ENCODE results near the gene RORB.
"Not testable (repeated sequence)": the region's sequence is repeated elsewhere in the genome, so short reads cannot be mapped to it uniquely, and the experiment has no call there.

RORB gene

DNA sequence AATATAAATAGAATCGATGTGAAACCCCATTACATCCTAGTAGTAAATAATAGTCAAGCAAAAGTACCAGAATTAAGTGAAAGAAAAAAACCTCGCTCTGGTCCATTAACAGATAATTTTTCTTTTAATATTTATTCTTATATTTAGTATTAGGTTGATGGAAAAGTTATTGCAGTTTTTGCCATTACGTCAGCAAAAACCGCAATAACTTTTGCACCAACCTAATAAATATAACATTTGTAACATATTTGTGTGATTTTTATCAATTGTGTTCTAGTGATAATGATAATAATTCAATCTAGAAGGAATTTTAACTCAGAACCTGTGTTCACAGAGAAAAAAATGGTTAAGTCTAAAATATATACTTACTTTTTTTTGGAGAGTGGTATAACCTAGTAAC lies 16.1 kb downstream of the RORB start:
- no peak for DNase-seq (ENCODE audit: low read depth)

DNA sequence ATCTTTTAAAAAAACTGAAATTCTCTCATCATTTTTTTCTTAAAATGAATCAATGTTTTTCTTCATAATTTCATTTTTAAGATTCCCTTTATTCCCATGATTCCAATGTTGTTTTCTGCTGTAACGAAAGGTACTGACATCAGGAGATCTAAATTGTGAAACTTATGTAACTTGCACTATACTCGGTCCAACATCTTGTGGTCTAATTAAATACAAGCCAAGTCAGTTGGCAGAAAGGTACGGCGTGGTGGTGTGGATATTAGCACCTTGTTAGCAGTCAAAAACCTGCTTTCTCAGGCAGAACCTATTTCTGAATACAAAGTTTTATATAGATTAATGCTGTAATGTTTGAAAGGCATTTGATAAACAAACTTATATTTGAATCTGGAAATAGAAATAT lies 20.1 kb downstream of the RORB start:
- DNase-seq (ENCODE audit: low read depth), result no peak

DNA sequence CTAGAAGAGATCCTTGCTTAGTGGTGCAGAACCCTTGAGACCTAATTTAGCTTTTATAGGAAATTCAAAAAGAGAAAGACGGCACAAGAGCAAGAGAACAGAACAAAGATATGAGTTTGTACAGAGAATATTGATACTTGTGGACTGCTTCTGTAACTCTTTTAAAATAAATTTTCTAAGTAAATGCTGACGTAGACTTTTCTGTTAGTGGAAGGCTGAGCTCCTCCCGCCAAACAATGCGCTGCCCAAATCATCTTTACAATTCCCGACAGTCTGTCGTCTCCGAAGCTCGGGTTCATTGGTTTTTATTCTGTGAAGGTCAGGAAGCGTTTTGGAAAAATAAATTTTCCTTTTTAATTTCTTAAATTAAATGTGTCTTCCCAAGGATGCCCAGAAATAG lies 22.3 kb downstream of the RORB start:
- no peak for DNase-seq (ENCODE audit: low read depth)

DNA sequence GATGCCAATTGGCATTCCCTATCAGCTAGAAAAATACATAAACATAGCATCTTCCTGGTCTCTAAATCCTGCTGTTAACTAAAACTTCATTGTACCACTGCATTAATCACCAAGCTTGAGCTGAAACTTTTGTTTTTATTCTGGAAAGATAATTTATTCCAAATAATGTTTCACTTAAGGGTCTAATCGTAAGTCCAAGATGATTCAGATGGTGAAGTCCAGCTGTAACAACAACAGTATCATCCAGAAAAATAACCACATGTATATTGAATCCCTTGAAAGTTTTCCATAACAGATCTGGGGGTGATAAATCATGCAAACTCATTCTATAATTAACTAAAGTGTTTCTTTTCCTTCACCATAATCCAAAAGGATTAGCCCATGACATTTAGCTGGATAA lies 23.9 kb downstream of the RORB start:
- no peak for DNase-seq (ENCODE audit: low read depth)

DNA sequence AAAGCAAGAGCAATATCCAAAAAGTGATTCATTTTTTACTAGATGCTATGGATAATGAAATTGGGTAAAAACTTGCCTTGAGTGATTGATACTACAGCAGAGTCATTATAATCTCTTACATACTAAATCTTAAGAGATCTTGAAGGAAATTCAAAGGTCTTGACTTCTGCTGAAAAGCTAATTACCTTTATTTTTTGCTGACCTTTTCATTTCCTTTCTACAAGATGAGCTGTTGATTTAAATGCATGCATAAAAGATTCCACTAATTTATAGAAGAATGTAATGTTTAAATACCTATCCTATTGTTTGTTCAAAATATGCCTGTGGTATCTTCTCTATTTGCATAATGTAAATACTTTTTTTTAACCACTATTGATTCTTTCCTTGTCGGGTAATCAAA lies 27.2 kb downstream of the RORB start:
- DNase-seq (ENCODE audit: low read depth), result no peak

DNA sequence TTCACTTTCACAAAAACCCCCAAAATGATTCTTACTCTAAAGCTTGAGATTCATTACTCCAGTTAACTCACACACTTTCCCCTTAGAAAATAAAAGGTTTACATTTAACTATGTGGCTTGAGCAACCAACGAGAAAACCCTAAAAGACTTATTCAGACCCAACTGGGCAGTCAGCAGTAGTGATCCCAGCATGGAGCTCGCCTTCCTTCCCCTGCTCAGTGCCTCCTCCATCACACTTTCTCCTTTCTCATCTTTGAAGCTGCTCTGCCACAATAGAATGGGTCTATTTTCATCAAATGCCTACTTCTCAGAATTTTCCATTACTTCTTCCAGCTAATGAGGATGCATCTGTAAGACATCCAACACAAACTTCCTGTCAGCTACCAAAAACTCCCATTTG lies 29.1 kb downstream of the RORB start:
- no peak for DNase-seq (ENCODE audit: low read depth)

DNA sequence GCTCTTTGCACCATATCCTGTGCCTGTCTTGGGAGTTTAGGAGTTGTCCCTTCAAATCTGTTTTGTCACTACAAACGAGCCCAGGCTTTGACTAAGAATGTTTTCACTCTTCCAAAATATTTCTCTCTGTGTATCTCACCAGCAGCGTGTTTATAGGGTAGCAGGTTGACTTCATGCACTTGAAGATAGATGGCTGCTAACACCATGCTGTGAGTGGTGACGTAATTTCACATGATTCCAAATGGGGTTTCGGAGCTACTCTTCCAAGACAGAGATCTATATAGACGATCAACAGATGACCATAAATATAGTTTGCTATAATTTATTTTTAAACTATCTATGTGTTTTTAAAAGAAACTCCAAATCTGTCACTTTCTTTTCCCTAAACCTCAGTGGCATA lies 30.6 kb downstream of the RORB start:
- DNase-seq (ENCODE audit: low read depth), result no peak

DNA sequence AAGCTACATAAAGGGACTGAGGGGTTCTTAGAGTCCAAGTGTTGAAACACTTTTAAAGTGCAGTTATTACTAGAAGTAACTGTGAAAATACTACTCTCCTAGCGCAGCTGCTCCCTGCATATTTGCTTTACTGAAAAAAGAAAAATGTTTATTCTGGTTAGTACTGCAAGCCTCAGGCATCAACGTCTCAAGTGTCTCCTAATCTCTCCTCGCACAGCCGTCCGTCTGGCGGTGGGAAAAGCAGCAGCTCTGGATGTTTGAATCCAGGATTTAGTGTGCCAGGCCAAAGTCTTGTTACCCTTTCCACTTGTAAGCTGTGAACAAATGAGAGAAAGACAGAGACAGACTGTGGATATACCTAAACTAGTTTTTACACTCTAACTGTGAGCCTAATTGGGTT lies 31.1 kb downstream of the RORB start:
- DNase-seq (ENCODE audit: low read depth), result no peak

DNA sequence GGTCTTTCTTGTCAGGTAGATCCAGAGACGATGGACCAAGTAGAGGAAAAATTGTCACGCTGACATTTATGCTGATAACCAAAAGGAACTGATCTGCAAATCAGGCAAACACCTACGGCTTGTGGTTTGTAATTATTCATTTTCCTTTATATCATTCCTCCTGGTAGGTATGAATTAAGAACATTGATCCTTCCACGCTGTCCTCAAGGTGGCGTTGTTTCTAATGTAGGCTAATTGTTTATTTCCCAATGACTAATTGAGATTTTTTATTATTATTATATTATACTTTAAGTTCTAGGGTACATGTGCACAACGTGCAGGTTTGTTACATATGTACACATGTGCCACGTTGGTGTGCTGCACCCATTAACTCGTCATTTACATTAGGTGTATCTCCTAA lies 33.3 kb downstream of the RORB start:
- not testable (repeated sequence) for DNase-seq (ENCODE audit: low read depth)

DNA sequence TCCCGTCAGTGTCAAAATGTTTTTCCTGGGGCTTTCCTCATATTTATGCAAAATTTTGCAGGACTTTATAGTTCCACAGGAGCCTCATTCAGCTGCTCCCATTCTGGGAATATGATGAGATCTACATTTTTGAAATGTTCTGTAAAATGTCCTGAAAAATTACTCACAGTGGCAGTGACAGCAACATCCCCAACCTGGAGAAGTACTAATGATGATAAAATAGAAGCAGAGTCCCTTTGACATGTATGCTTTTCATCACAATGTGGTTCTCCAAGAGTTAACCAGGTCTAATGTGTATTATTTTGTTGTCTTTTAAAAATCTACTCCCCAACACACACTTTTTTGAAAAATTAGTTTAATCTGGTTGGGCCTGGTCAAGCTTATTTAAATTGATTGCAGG lies 36.1 kb downstream of the RORB start:
- no peak for DNase-seq (ENCODE audit: low read depth)

DNA sequence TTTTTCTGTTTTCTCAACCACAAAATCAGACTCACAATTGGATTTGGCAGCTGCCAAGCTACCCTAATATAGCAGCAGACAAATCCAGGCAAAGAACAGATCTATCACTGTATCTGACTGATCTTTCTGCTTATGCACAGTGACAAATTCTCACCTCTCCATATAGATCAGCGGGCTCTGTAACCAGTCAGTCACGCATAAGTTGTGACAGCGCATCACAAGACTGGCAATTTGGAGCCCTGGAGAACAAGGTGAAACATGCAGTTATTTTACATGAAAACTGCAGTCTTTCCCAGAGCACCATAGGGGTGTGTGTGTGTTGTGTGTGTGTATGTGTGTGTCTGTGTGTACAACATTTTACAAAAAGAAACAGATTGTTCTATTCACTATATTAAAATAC lies 37.7 kb downstream of the RORB start:
- DNase-seq (ENCODE audit: low read depth), result no peak

DNA sequence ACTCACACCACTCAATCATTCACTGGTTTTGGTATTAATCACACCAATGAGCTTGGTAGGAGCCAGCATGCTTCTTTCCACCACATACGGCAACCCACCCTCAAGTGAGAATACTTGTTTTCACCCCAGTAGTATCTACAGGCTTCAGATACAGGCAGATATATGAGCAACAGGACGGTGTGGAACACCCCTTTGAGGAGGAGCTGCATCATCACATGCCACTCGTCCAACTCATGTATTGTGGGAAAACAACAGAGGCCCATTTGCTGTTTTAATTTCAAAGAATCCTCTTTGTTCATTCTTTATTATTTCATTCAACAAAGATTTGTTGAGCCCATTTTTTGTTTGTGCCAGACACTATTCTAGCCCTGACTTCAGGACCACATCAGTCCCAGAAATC lies 46.0 kb downstream of the RORB start:
- DNase-seq (ENCODE audit: low read depth), result no peak

DNA sequence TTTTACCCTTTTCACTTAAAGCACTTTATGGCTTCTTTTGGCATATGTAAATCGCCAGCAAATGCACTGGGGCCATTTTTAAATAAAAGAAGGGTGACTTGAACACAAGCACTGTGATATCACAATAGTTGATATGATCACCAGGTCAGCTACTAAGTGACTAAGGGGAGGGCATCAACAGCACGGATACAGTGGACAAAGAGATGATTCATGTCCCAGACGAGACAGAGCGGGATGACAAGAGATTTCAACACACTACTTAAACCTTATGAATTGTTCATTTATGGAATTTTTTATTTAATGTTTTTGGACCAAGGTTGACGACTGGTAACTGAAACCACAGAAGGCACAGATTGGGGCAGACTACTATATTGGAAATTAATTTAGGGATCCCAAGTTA lies 54.1 kb downstream of the RORB start:
- no peak for DNase-seq (ENCODE audit: low read depth)

DNA sequence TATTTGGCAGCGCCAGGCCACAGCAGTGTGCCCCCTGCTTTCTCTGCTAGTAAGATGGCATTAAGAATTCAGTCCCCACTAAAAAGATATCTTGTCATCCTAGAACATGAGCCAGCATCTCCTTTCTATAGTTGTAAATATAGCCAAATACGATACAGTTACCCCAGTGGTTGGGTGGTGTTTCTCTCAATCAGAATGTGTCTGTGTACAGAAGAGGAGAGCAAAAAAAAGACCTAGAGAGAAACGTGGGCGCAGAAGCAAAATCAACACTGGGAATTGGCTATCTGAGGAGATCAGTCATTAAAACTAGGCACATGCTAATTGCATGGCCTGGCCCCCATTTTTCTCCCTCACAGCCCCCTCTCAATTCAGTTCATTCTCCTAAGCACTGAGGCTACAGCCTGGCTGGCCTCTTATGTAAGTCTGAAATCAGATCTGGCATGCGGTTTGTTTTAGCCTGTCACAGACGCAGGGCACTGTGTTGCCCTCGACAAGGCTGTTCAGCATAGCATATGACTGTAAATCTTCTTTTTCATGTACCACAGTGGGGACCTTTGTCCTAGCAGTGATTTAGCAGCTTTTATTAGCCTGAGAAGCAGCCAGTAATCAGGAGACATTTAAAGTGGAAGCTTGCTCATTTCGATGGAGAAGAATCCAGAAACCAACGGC lies 57.8 kb downstream of the RORB start:
- DNase-seq (ENCODE audit: low read depth), result no peak

DNA sequence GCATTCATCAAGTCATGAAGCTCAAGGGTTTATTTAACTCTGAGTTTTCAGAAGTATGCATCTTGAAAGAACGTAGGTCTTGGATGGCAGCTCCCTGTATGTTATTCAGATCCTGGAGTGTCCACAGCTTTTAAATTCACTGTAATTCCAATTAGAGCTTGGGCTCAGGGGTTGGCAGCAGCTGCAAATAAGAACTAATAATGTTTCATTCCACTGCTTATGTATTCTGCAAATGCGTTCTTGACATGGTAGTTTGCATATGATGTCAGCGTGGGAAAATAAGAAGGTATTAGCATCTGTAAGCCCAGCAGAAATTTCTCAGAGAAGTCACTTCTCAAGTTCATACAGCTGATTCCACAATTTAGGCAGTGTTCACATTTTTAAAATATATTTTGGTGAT lies 58.4 kb downstream of the RORB start:
- DNase-seq (ENCODE audit: low read depth), result no peak

DNA sequence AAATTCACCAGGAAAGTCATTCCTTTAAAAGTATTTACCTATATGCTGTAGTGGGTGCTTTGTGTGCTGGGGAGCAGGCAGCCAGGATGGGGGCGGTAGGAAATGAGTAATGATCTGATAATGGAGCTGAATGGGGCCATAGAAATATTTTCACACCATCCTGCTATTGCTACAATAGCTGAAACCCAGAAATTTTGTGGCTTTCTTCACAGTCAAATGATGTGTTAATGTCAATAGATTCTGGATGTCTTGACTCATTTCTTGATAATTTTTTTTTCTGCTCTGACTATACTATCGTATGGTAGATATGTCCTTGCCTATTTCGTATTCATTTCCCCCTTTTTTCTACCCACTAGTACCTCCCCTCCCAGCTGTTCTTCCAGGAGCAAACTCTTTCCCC lies 59.5 kb downstream of the RORB start:
- no peak for DNase-seq (ENCODE audit: low read depth)

DNA sequence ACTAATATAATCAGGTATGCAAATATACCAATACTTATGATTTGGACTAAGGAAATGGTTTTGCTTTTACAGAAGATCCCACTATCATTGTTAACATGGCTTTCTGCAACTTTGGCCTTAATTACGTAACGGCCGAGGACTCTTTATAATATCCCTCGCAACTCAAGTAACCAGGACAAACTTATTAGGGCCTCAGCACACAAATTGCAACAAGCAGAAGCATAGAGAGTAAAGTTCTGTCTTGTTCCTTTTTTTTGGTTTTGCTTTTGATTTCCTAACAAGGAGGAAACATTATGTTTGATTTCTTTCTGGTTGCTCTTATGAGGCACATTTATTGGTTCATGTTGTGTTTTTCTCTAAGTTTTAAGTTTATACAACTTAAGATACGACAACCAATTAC lies 60.4 kb downstream of the RORB start:
- DNase-seq (ENCODE audit: low read depth), result no peak

DNA sequence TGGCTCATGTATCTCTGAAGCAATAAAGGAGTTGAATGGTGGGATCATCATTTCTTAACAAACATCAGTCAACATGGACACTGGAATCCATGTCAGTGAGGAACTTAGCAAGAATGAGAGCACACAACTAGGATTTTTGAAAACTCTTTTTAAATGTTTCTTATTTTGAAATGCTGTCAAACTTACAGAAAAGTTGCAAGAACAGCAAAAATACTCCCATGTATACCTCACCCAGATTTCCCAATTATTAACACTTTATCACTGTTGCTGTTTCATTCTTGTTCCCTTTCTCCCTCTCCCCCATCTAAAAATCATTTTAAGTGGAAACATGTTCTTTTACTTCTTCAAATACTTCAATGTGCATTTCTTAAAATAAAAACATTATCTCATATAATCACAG lies 65.5 kb downstream of the RORB start:
- DNase-seq (ENCODE audit: low read depth), result no peak

DNA sequence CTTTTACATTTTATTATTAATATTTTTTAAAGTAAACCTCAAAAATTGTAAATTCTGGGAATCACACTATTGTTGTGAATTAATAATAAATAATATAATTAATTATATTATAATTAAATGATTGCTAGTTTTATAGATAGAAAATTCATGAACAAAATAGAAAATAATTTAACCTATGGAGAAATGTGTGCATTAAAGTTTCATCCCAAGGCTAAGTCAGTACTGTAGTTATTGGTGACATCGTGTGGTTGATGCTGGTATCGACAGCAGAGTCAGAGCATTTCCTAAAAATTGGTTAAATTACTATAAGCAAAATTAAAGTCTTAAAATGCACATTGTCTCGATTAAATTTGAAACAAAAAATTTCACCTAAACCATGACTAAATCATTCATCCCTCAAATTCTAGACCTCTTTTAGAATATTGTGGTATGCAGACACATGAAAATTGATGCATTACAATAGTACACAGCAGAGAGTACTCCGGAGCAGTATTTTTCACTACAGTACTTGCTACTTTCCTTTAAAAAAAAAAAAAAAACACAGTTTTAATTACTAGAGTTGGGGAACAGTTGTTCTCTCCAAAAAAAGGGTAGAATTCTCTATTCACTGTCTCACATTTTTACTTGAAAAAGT lies 73.9 kb downstream of the RORB start:
- DNase-seq (ENCODE audit: low read depth), result no peak

DNA sequence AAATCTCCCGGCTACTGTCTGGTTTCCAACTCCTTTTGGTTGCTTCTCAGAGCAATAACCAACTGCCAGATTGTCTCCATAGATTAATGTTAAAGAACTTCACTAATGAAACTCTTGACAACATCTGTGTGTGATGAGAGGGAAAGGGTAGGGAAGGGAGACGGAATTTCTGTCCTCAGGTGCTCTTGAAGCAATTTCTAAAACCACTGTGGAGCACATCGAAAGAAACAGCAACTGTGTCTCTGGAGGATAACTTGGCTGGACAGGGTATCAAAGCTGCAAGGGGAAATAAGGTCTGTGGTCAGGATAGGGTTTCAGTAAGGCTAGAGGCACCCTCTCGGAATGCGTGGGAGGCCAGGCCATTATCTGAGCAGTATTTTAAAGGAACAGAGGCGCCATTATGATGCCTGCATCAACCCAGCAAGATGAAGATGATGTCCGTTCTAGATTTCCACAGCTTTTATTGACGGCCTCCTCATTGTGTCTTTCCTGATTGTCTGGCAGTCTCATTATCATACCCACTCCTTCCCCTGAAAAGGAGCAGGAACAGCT lies 76.6 kb downstream of the RORB start:
- no peak for DNase-seq (ENCODE audit: low read depth)

DNA sequence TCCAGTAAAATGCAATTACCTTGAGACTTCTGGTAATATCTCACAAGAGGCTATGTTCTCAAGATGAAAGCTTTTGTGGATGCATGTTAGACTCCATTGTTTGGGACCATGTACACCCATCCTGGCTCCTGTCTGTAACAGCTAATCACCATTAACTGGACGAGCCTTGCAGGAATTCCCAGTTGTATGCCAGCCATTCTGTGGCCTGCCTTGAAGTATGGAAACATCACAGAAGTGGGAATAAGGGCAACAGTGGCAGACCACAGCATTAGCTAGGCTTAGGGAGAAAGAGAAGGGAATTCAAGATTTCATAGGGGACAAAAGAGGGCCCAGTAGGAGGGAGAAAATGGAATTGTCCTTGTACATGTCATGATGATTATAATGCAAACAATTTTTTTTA lies 79.0 kb downstream of the RORB start:
- DNase-seq (ENCODE audit: low read depth), result no peak

DNA sequence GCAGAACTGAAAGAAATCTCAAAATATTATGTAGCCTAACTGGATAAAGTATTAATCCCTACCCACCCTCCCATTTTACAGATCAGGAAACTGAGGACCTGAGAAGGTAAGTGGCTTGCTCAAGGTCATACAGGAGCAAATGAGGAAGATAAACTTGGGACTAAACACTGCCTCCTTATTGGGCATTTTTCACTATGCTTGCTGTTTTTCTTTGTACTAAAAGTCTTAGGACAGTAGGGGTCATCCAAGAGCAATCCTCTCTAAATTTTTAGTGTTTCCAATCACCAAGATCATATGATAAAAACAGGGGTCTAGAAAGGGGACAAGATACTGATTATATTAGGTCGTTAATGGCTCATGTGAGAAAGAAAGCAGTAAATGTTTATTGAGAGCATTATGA lies 80.8 kb downstream of the RORB start:
- DNase-seq (ENCODE audit: low read depth), result no peak

DNA sequence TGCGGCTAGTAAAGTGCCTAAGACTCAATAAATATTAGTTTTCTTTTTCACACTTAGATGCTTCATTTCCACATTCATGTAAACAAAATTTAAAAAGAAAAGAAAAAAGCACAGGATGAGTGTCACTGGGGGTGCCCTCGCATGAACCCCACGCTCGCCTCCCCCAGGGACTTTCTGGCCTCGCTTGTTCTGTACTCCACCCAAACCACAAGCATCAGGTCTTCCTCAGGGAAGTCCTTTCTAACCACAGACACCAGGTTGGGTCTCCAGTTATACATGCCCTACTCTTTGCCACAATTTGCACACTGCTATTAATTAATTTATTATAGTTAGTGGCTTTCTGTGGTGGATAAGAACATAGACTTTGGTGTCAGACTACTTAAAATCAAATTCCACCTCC lies 92.4 kb downstream of the RORB start:
- no peak for DNase-seq (ENCODE audit: low read depth)

DNA sequence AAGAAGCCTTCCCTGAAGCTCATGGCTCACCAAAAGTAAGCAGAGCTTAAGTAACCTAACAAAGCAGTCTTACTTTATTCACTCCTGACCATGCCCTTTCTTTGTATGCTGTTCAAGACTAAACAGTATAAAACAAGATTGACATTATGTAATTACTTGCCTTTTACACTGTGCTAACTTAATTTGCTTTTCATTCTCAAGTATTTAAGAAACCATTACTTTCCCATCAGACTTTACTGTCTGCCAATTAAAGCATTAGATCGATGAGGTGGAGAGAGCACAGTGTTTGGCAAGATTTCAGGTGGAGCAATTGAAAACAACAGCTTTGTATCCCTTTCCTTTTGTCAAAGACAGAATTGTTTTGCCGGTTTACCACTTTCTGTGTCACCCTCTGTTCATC lies 98.2 kb downstream of the RORB start:
- no peak for DNase-seq (ENCODE audit: low read depth)
